ENCODE data around the gene NMT1. TPM values are rescaled to one million over a fixed set of nuclear protein-coding genes. Genes with fewer than 3 reads are reported as not detected.
A peak's percentile ranks its signal among the peaks of the same experiment; 100 is the strongest.

The NMT1 gene
- total RNA-seq, 3 donors from 2014 or later (not counting 1 experiment from before 2014, with no cell fraction given), result 56.6 to 94.7 (median 77.6) TPM

DNA sequence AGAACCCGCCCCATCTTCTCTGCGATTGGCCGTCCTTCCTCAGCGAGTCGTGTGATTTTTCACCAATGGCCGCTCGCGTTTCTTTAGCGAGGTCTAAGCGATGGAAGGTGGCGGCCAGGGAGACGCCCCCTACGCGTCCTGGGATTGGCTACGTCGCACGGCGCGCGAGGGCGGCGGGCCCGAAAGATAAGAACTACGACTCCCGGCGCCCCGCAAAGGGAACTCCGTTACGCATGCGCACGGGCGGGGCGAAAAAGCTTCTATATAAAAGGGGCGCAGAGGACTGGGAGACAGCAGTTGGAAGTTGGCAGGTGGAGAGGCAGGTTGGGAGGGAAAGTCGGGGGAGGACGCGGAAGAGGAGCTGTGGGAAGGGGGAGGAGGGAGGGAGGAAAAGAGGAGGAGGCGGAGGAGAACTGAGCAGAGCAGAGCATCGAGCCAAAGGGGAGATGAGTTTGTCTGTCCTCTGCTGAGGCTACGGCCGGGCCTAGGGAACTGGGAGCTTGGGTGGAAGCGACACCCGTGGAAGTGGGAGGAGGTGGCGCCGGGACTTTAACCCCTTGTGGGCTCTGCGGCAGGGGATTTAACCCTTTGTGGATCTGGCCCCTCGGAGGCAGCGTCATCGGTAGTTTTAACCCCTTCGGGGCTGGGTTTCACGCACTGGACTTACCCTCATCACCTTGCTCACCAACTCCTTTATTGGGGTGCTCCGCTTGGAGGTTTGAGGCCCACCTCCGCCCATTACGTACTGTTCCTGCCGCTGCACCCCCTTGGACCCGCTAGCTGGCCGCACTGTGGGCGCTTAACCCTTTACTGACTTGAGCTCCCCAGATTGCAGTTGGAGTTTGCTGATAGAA, 87.3 kb downstream of the NMT1 start, which contains the start of gene HEXIM1:
HEXIM1 (plus strand) TSS at position 293 of the 854 bp plus-strand sequence. CDS start 716 bp downstream, outside the sequence.
- under 1% methylated on average over 58 of the region's 58 CpGs for WGBS (ENCODE audit: insufficient coverage)
- Histone ChIP-seq H3K27ac (ENCODE audit: low read length) (peak within 1 kb of the TSS; percentile 98), H3K4me3 (ENCODE audit: low read length) (peak within 1 kb of the TSS; percentile 88), H3K36me3 (ENCODE audit: control insufficient read depth, insufficient read depth, low read length) (no peaks in the 10 kb centered on the region), H3K9me3 (ENCODE audit: control insufficient read depth, insufficient read depth, low read length) (no peaks in the 10 kb centered on the region), H3K27me3 (ENCODE audit: control insufficient read depth, insufficient read depth, low read length) (no peaks in the 10 kb centered on the region), H3K4me1 (ENCODE audit: control insufficient read depth, insufficient read depth, low read length) (peaks cover 52% of the 10 kb centered on the region)
- peak; percentile 77 to 92 (median 82) for ATAC-seq
- intact Hi-C loops (cut with micrococcal nuclease), result loop anchor here (1.0 to 10.0 kb wide), 5 partner anchors 13 to 1046 kb away; partner anchors contain the start of genes ACBD4, HEXIM2, KANSL1 and MAP3K14
- peak; percentile 99 for DNase-seq
- peak within 1 kb of the TSS; percentile 100 for H3K4me3 Mint-ChIP-seq
- H3K27ac Mint-ChIP-seq, result peak within 1 kb of the TSS; percentile 98 to 100
- TF ChIP-seq, protein P1, sequence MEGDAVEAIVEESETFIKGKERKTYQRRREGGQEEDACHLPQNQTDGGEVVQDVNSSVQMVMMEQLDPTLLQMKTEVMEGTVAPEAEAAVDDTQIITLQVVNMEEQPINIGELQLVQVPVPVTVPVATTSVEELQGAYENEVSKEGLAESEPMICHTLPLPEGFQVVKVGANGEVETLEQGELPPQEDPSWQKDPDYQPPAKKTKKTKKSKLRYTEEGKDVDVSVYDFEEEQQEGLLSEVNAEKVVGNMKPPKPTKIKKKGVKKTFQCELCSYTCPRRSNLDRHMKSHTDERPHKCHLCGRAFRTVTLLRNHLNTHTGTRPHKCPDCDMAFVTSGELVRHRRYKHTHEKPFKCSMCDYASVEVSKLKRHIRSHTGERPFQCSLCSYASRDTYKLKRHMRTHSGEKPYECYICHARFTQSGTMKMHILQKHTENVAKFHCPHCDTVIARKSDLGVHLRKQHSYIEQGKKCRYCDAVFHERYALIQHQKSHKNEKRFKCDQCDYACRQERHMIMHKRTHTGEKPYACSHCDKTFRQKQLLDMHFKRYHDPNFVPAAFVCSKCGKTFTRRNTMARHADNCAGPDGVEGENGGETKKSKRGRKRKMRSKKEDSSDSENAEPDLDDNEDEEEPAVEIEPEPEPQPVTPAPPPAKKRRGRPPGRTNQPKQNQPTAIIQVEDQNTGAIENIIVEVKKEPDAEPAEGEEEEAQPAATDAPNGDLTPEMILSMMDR (IDR thresholded peaks at IDR 0.05), result no peak
- H3K4me1 Mint-ChIP-seq, result peaks cover 51 to 65% of the 10 kb centered on the region in 2 donors
- H3K27me3 Mint-ChIP-seq (ENCODE audit: low read depth in 2 of 2), result no peaks in the 10 kb centered on the region
- H3K9me3 Mint-ChIP-seq, result no peaks in the 10 kb centered on the region
- H3K36me3 Mint-ChIP-seq, result peaks cover 6% of the 10 kb centered on the region

DNA sequence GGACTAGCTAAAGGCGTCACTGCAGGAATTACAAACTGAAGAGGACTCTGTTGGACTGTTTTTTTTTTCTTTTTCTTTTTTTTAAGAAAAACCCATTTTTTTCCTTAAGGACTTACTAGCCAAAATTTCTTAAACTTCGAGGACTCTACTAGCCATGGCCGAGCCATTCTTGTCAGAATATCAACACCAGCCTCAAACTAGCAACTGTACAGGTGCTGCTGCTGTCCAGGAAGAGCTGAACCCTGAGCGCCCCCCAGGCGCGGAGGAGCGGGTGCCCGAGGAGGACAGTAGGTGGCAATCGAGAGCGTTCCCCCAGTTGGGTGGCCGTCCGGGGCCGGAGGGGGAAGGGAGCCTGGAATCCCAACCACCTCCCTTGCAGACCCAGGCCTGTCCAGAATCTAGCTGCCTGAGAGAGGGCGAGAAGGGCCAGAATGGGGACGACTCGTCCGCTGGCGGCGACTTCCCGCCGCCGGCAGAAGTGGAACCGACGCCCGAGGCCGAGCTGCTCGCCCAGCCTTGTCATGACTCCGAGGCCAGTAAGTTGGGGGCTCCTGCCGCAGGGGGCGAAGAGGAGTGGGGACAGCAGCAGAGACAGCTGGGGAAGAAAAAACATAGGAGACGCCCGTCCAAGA, 88.0 kb downstream of the NMT1 start:
- Mint-ChIP-seq H3K9me3 (no peaks in the 10 kb centered on the region), H3K27ac (peak overlapping the region; percentile 98 to 100), H3K4me3 (peak overlapping the region; percentile 100), H3K27me3 (ENCODE audit: low read depth in 2 of 2) (no peaks in the 10 kb centered on the region), H3K4me1 (peaks cover 51 to 57% of the 10 kb centered on the region in 2 donors), H3K36me3 (peaks cover 6% of the 10 kb centered on the region)
- TF ChIP-seq, protein P1 (IDR thresholded peaks at IDR 0.05), result peak; percentile 86
- Histone ChIP-seq H3K4me1 (ENCODE audit: control insufficient read depth, insufficient read depth, low read length) (peaks cover 45% of the 10 kb centered on the region), H3K27me3 (ENCODE audit: control insufficient read depth, insufficient read depth, low read length) (no peaks in the 10 kb centered on the region), H3K9me3 (ENCODE audit: control insufficient read depth, insufficient read depth, low read length) (no peaks in the 10 kb centered on the region), H3K27ac (ENCODE audit: low read length) (peak overlapping the region; percentile 67), H3K4me3 (ENCODE audit: low read length) (peak overlapping the region; percentile 69), H3K36me3 (ENCODE audit: control insufficient read depth, insufficient read depth, low read length) (no peaks in the 10 kb centered on the region)
- DNase-seq (peak; percentile 75 to 85), ATAC-seq (peak; percentile 32 to 40 (median 38))
- WGBS (ENCODE audit: insufficient coverage), result under 1% methylated on average over 32 of the region's 32 CpGs
- intact Hi-C loops (cut with micrococcal nuclease), result loop anchor here (2.0 to 10.0 kb wide), 3 partner anchors 14 to 1046 kb away; partner anchors contain the start of genes ACBD4, KANSL1 and MAP3K14

DNA sequence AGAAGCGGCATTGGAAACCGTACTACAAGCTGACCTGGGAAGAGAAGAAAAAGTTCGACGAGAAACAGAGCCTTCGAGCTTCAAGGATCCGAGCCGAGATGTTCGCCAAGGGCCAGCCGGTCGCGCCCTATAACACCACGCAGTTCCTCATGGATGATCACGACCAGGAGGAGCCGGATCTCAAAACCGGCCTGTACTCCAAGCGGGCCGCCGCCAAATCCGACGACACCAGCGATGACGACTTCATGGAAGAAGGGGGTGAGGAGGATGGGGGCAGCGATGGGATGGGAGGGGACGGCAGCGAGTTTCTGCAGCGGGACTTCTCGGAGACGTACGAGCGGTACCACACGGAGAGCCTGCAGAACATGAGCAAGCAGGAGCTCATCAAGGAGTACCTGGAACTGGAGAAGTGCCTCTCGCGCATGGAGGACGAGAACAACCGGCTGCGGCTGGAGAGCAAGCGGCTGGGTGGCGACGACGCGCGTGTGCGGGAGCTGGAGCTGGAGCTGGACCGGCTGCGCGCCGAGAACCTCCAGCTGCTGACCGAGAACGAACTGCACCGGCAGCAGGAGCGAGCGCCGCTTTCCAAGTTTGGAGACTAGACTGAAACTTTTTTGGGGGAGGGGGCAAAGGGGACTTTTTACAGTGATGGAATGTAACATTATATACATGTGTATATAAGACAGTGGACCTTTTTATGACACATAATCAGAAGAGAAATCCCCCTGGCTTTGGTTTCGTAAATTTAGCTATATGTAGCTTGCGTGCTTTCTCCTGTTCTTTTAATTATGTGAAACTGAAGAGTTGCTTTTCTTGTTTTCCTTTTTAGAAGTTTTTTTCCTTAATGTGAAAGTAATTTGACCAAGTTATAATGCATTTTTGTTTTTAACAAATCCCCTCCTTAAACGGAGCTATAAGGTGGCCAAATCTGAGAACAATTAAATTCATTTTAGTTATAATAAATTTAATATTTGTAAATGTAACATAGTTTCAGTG, 88.8 kb downstream of the NMT1 start:
- H3K4me3 ChIP-seq (ENCODE audit: low read length), result peak overlapping the region; percentile 69
- H3K36me3 Mint-ChIP-seq, result peaks cover 6% of the 10 kb centered on the region
- peak overlapping the region; percentile 98 to 100 for H3K27ac Mint-ChIP-seq
- no peaks in the 10 kb centered on the region for H3K36me3 ChIP-seq (ENCODE audit: control insufficient read depth, insufficient read depth, low read length)
- H3K9me3 ChIP-seq (ENCODE audit: control insufficient read depth, insufficient read depth, low read length), result no peaks in the 10 kb centered on the region
- H3K9me3 Mint-ChIP-seq, result no peaks in the 10 kb centered on the region
- H3K27me3 Mint-ChIP-seq (ENCODE audit: low read depth in 2 of 2), result no peaks in the 10 kb centered on the region
- under 1% methylated on average over 53 of the region's 56 CpGs for WGBS (ENCODE audit: insufficient coverage)
- DNase-seq (peak in 1 of 2 donors; percentile 68), ATAC-seq (no peak)
- no peaks in the 10 kb centered on the region for H3K27me3 ChIP-seq (ENCODE audit: control insufficient read depth, insufficient read depth, low read length)
- H3K4me3 Mint-ChIP-seq, result peak overlapping the region; percentile 100
- TF ChIP-seq, protein P1 (IDR thresholded peaks at IDR 0.05), result no peak
- H3K4me1 Mint-ChIP-seq, result peaks cover 51 to 54% of the 10 kb centered on the region in 2 donors
- intact Hi-C loops (cut with micrococcal nuclease), result loop anchor here (2.0 to 10.0 kb wide), 3 partner anchors 15 to 1045 kb away; partner anchors contain the start of genes ACBD4, KANSL1 and MAP3K14
- peak overlapping the region; percentile 67 for H3K27ac ChIP-seq (ENCODE audit: low read length)
- H3K4me1 ChIP-seq (ENCODE audit: control insufficient read depth, insufficient read depth, low read length), result peaks cover 38% of the 10 kb centered on the region

Data from natural killer cell (primary cell).